IMR-90 (cell line): ENCODE data around the gene CLEC14A. TPM values are rescaled to one million over a fixed set of nuclear protein-coding genes. Genes with fewer than 3 reads are reported as not detected.

Source experiments
- ATAC-seq: fragments of 200-7000 bp; cut with Tn5 transposase; 2 replicates; pipeline ENCODE4 v1.9.1; 2020; ENCODE audit warnings: low read depth, mild to moderate bottlenecking, moderate library complexity
- BruUV-seq: library from RNA; stranded (reverse); fragments of 400-500 nt; replicated peaks from 2 replicates; lab custom pipeline; 2021; lab: Mats Ljungman, UMichigan
- CTCF ChIA-PET: fragments of 300-600 bp; formaldehyde crosslinking; extraction: SDS; loops from one replicate; lab custom pipeline; 2021; ENCODE audit warnings: antibody characterized with exemption; lab: Yijun Ruan, JAX
- POLR2A ChIA-PET: fragments of 300-600 bp; sonication (Branson Sonifier 250); formaldehyde crosslinking; loops from one replicate; lab custom pipeline; 2022; ENCODE audit warnings: antibody characterized with exemption; ENCODE audit not compliant: unreplicated experiment; lab: Charles Lee
- DNase-seq: peaks from one replicate; pipeline ENCODE4 v3.0.0; 2013
- H2AFZ ChIP-seq: replicated peaks from 2 replicates; pipeline ENCODE3; 2013; ENCODE audit warnings: low read length, mild to moderate bottlenecking; ENCODE audit not compliant: poor library complexity
- H2AK5ac ChIP-seq: 2 replicates; pipeline ENCODE4 v1.6.1; 2013; ENCODE audit warnings: low read depth, low read length, inconsistent platforms
- H2AK9ac ChIP-seq: replicated peaks from 2 replicates; pipeline ENCODE3; 2013; ENCODE audit warnings: mild to moderate bottlenecking, low read depth, low read length, moderate library complexity; ENCODE audit not compliant: poor library complexity
- H2BK120ac ChIP-seq: 2 replicates; pipeline ENCODE4 v1.6.1; 2013; ENCODE audit warnings: low read depth, low read length, inconsistent platforms
- H2BK15ac ChIP-seq: 3 replicates; pipeline ENCODE4 v1.6.1; 2013; ENCODE audit warnings: low read depth, low read length, inconsistent platforms
- H2BK20ac ChIP-seq: 2 replicates; pipeline ENCODE4 v1.6.1; 2013; ENCODE audit warnings: low read depth, mild to moderate bottlenecking, inconsistent platforms, low read length, moderate library complexity
- H2BK5ac ChIP-seq: 2 replicates; pipeline ENCODE4 v1.6.1; 2013; ENCODE audit warnings: mild to moderate bottlenecking, low read depth, low read length, inconsistent platforms; ENCODE audit not compliant: poor library complexity, severe bottlenecking
- H3K14ac ChIP-seq: replicated peaks from 2 replicates; pipeline ENCODE4 v1.6.1; 2013; ENCODE audit warnings: low read depth, low read length, inconsistent platforms
- H3K18ac ChIP-seq: 2 replicates; pipeline ENCODE4 v1.6.1; 2013; ENCODE audit warnings: low read depth, low read length, control low read depth
- H3K23ac ChIP-seq: 2 replicates; pipeline ENCODE4 v1.6.1; 2013; ENCODE audit warnings: low read depth, low read length, inconsistent platforms
- H3K27ac ChIP-seq: 2 replicates; pipeline ENCODE4 v1.5.1; 2013; ENCODE audit warnings: mild to moderate bottlenecking, control low read depth, low read length; ENCODE audit not compliant: insufficient read depth
- H3K27me3 ChIP-seq: 2 replicates; pipeline ENCODE4 v1.6.1; 2013; ENCODE audit warnings: low read length; ENCODE audit not compliant: control insufficient read depth, insufficient read depth
- H3K36me3 ChIP-seq: 2 replicates; pipeline ENCODE4 v1.6.1; 2013; ENCODE audit warnings: low read length, mixed read lengths; ENCODE audit not compliant: control insufficient read depth, insufficient read depth
- H3K4ac ChIP-seq: 2 replicates; pipeline ENCODE4 v1.6.1; 2013; ENCODE audit warnings: low read depth, low read length, inconsistent platforms
- H3K4me1 ChIP-seq: 2 replicates; pipeline ENCODE4 v1.6.1; 2013; ENCODE audit warnings: low read length, mixed read lengths; ENCODE audit not compliant: control insufficient read depth, insufficient read depth
- H3K4me2 ChIP-seq: 2 replicates; pipeline ENCODE4 v1.6.1; 2013; ENCODE audit warnings: low read depth, mild to moderate bottlenecking, control low read depth, low read length, moderate library complexity
- H3K4me3 ChIP-seq: 2 replicates; pipeline ENCODE4 v1.5.1; 2013; ENCODE audit warnings: low read depth, mild to moderate bottlenecking, control low read depth, low read length, moderate library complexity; ENCODE audit not compliant: insufficient read depth
- H3K56ac ChIP-seq: 2 replicates; pipeline ENCODE4 v1.6.1; 2013; ENCODE audit warnings: low read length, inconsistent platforms; ENCODE audit not compliant: insufficient read depth; ENCODE audit errors: extremely low read depth
- H3K79me1 ChIP-seq, 2 experiments: 2 replicates each; pipeline ENCODE4 v1.6.1; 2013; ENCODE audit warnings: low read length in 2 of 2, inconsistent platforms in 1 of 2, low read depth in 1 of 2
- H3K9ac ChIP-seq: 2 replicates; pipeline ENCODE4 v1.6.1; 2013; ENCODE audit warnings: low read depth, low read length, control low read depth
- H3K9me1 ChIP-seq: 2 replicates; pipeline ENCODE4 v1.6.1; 2013; ENCODE audit warnings: low read length, inconsistent platforms; ENCODE audit not compliant: insufficient read depth
- H3K9me3 ChIP-seq: 2 replicates; pipeline ENCODE4 v1.6.1; 2013; ENCODE audit warnings: low read length; ENCODE audit not compliant: control insufficient read depth, insufficient read depth
- H4K20me1 ChIP-seq: 2 replicates; pipeline ENCODE4 v1.6.1; 2013; ENCODE audit warnings: low read length, inconsistent platforms; ENCODE audit not compliant: insufficient read depth
- H4K5ac ChIP-seq: 2 replicates; pipeline ENCODE4 v1.6.1; 2013; ENCODE audit warnings: mild to moderate bottlenecking, low read depth, low read length, control low read depth
- H4K8ac ChIP-seq, 2 experiments: 2 replicates each; pipeline ENCODE4 v1.6.1; 2013; ENCODE audit warnings: low read depth in 2 of 2, low read length in 2 of 2, control low read depth in 1 of 2, inconsistent platforms in 1 of 2
- H4K91ac ChIP-seq: 2 replicates; pipeline ENCODE4 v1.6.1; 2013; ENCODE audit warnings: low read depth, low read length, inconsistent platforms; ENCODE audit not compliant: insufficient read depth
- CEBPB ChIP-seq: IDR thresholded peaks from 2 replicates; pipeline ENCODE4 v1.6.1; 2012; ENCODE audit warnings: low read depth, low read length, improper control_type of control experiment
- CTCF ChIP-seq: conservative IDR thresholded peaks from 2 replicates; pipeline ENCODE4 v1.5.1; 2012; ENCODE audit warnings: mild to moderate bottlenecking, low read depth, low read length, improper control_type of control experiment
- FOS ChIP-seq: fragments of 150-350 bp; IDR thresholded peaks from 2 replicates; pipeline ENCODE4 v1.6.1; 2016; ENCODE audit warnings: low read depth, low read length
- MAFK ChIP-seq: IDR thresholded peaks from 2 replicates; pipeline ENCODE4 v1.6.1; 2012; ENCODE audit warnings: low read depth, low read length, improper control_type of control experiment
- MAZ ChIP-seq: IDR thresholded peaks from 2 replicates; pipeline ENCODE4 v1.6.1; 2012; ENCODE audit warnings: low read depth, mild to moderate bottlenecking, low read length, improper control_type of control experiment, moderate library complexity, borderline replicate concordance
- POLR2A ChIP-seq: IDR thresholded peaks from 2 replicates; pipeline ENCODE4 v1.6.1; 2012; ENCODE audit warnings: mild to moderate bottlenecking, low read depth, low read length
- RAD21 ChIP-seq: IDR thresholded peaks from 2 replicates; pipeline ENCODE4 v1.6.1; 2012; ENCODE audit warnings: low read length, improper control_type of control experiment
- RCOR1 ChIP-seq: IDR thresholded peaks from 2 replicates; pipeline ENCODE4 v1.6.1; 2012; ENCODE audit warnings: mild to moderate bottlenecking, low read length, improper control_type of control experiment; ENCODE audit not compliant: insufficient replicate concordance
- RFX5 ChIP-seq: IDR thresholded peaks from 2 replicates; pipeline ENCODE4 v1.8.0; 2012; ENCODE audit warnings: low read depth, mild to moderate bottlenecking, low read length, moderate library complexity
- SMC3 ChIP-seq: fragments of 150-350 bp; IDR thresholded peaks from 2 replicates; pipeline ENCODE4 v1.6.1; 2016; ENCODE audit warnings: low read depth, mild to moderate bottlenecking, antibody characterized with exemption, low read length, moderate library complexity
- WGBS, 2 experiments: methylation state at CpG; one replicate each; pipeline versions ENCODE4 v1.1.5 to v1.1.7; 2013; ENCODE audit warnings: missing lambda C conversion rate in 2 of 2; ENCODE audit not compliant: insufficient read length in 1 of 2; ENCODE audit errors: extremely low coverage in 2 of 2; 5-methylcytosine and 5-hydroxymethylcytosine counted together
- dilution Hi-C: fragments of 300-500 bp; cut with HindIII; formaldehyde crosslinking; loops from one replicate; pipeline ENCODE4 v1.14.3; 2018; ENCODE audit warnings: low sequenced_read_pairs; ENCODE audit not compliant: unreplicated experiment
- in situ Hi-C: fragments of 300-500 bp; cut with MboI; formaldehyde crosslinking; loops from 3 replicates; pipeline ENCODE4 v1.14.3; 2019; ENCODE audit warnings: low sequenced_read_pairs, inconsistent platforms, mixed read lengths
- intact Hi-C: fragments of 100-400 bp; cut with micrococcal nuclease; formaldehyde crosslinking; loops from 2 replicates; pipeline ENCODE4 v1.10.0; 2022
- polyA plus RNA-seq, 3 experiments: library from polyadenylated mRNA; depleted of rRNA; stranded (reverse); fragments of >200 nt; gene quantifications; 2 replicates each; pipeline ENCODE4 v1.2.3, GENCODE V29; 2012; ENCODE audit warnings: low replicate concordance in 1 of 3
- total RNA-seq: library from RNA; depleted of rRNA; stranded (reverse); fragments of >200 nt; gene quantifications from 2 replicates; pipeline ENCODE4 v1.2.3, GENCODE V29; 2012

The CLEC14A gene
- total and polyA plus RNA-seq, 2 of the 4 experiments (the other 2 are of a cell fraction), result 3.0 to 6.2 TPM

DNA sequence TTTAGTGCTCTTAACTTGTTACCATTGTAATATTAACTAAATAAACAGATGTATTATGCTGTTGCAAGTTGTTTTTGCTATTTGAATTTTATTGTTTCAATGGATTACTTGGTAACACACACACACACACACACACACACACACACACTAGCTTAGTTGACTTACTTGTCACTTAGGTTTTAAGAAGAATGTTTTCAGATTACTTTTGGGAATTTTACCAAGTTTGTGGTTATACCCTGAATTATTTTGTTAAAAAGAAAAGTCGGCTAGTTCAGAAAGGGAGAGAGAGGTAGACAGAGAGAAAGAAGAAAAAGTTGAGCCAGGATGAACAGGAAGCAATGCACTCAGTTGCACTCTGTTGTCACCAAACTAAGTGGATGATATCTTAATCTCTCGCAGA, 42.9 kb downstream of the CLEC14A start:
- no CpG with 5 or more reads among the region's 2 CpGs for WGBS, 2 experiments
- POLR2A ChIA-PET, result no interaction called here
- Histone ChIP-seq H3K9me3 (no peaks in the 10 kb centered on the region), H3K9ac (no peak overlapping the region), H3K79me1 (peaks cover 0 to 20% of the 10 kb centered on the region in 2 experiments; a peak in 2 of 4 replicates), H2BK5ac (no peak overlapping the region), H2BK15ac (no peak overlapping the region), H4K20me1 (no peaks in the 10 kb centered on the region), H3K4ac (no peak overlapping the region), H3K9me1 (peaks cover 9% of the 10 kb centered on the region; the same call in 1 of the 2 replicates), H2AK5ac (no peak overlapping the region), H4K5ac (no peak overlapping the region), H2AK9ac (no peak overlapping the region), H4K8ac (no peak overlapping the region), H3K4me2 (no peak overlapping the region), H2AFZ (no peak overlapping the region), H3K14ac (no peak overlapping the region), H2BK120ac (no peak overlapping the region), H2BK20ac (no peak overlapping the region), H3K27me3 (no peaks in the 10 kb centered on the region), H3K56ac (no peak overlapping the region), H3K4me3 (no peak overlapping the region), H4K91ac (no peak overlapping the region), H3K4me1 (peaks cover 7% of the 10 kb centered on the region; the same call in 1 of the 2 replicates), H3K18ac (no peak overlapping the region), H3K36me3 (no peaks in the 10 kb centered on the region), H3K23ac (no peak overlapping the region), H3K27ac (no peak overlapping the region)
- intact Hi-C loops, result loop anchor here (5.0 kb wide), 1 partner anchor 654 kb away; no protein-coding TSS in a partner anchor
- dilution Hi-C loops, result no loop called here
- no peak for ATAC-seq
- in situ Hi-C loops, result no loop called here
- TF ChIP-seq CTCF (no peak), FOS (no peak), MAZ (no peak), CEBPB (no peak), RCOR1 (no peak), MAFK (no peak), POLR2A (no peak), RAD21 (no peak), RFX5 (no peak), SMC3 (no peak)
- CTCF ChIA-PET, result no interaction called here
- BruUV-seq, result no TSS peak
- no peak for DNase-seq
